DOHH2 (cell line): ENCODE measurements around the gene NCLN.

Source experiments
- CTCF ChIP-seq: fragments of 200-600 bp; sonication (generic); IDR thresholded peaks from one replicate; pipeline ENCODE4 v1.5.1; 2014; ENCODE audit warnings: antibody characterized with exemption, mild to moderate bottlenecking, low read depth, low read length; ENCODE audit not compliant: poor library complexity, severe bottlenecking
- EZH2phosphoT487 ChIP-seq: fragments of 200-600 bp; sonication (generic); IDR thresholded peaks from 2 replicates; pipeline ENCODE4 v1.6.1; 2017; ENCODE audit warnings: borderline replicate concordance, mild to moderate bottlenecking, antibody characterized with exemption, low read length, moderate library complexity, mixed read lengths

GRCh38 chr19:3137119-3137518 is 48.6 kb upstream of the NCLN start:
- TF ChIP-seq CTCF = no peak
- no peak for TF ChIP-seq EZH2phosphoT487
